Breast epithelium (tissue), 4 donors: ENCODE measurements around the gene SCAP. TPM values are rescaled to one million over a fixed set of nuclear protein-coding genes. Genes with fewer than 3 reads are reported as not detected.

Experiments used
- DNase-seq, 2 donors: peaks; one replicate each; pipeline ENCODE4 v3.0.0-alpha.2; 2019; ENCODE audit warnings: low spot score in 2 of 2
- H3K27ac ChIP-seq, 2 donors: fragments of 200-600 bp; sonication (generic) in 1 of 2; one replicate each; pipeline ENCODE4 v1.5.1; 2016 to 2019; ENCODE audit warnings: mild to moderate bottlenecking in 1 of 2
- H3K27me3 ChIP-seq, 2 donors: fragments of 200-600 bp; sonication (generic) in 1 of 2; one replicate each; pipeline versions ENCODE4 v1.5.1 to v1.6.0; 2017 to 2019; ENCODE audit warnings: control low read depth in 1 of 2, mild to moderate bottlenecking in 1 of 2
- H3K36me3 ChIP-seq: fragments of 200-600 bp; one replicate; pipeline ENCODE4 v1.5.1; 2019
- H3K4me1 ChIP-seq, 2 donors: fragments of 200-600 bp; sonication (generic); one replicate each; pipeline ENCODE4 v1.5.1; 2016 to 2019; ENCODE audit warnings: control low read depth in 1 of 2
- H3K4me3 ChIP-seq, 3 donors: fragments of 200-600 bp; sonication (generic); 1 replicate in 2 of 3; 2 replicates in 1 of 3; pipeline ENCODE4 v1.5.1; 2016 to 2019; ENCODE audit warnings: mild to moderate bottlenecking in 3 of 3, moderate library complexity in 2 of 3
- H3K9me3 ChIP-seq, 2 donors: fragments of 200-600 bp; sonication (generic) in 1 of 2; one replicate each; pipeline ENCODE4 v1.5.1; 2016 to 2019; ENCODE audit warnings: control low read depth in 1 of 2
- POLR2A ChIP-seq: fragments of 450-650 bp; IDR thresholded peaks from one replicate; pipeline ENCODE4 v1.6.1; 2016; ENCODE audit warnings: antibody characterized with exemption, mild to moderate bottlenecking, moderate library complexity
- POLR2AphosphoS5 ChIP-seq, 3 donors: sonication (generic); formaldehyde crosslinking; IDR thresholded peaks; one replicate each; pipeline ENCODE4 v1.6.1; 2017; ENCODE audit warnings: antibody characterized with exemption in 3 of 3
- intact Hi-C: fragments of 100-400 bp; cut with DNase I; formaldehyde crosslinking; loops from one replicate; pipeline ENCODE4 v1.15.1; 2023; ENCODE audit warnings: low total_unique reads
- total RNA-seq, 3 donors: library from RNA; depleted of rRNA; stranded (reverse); fragments of >200 nt; gene quantifications; one replicate each; pipeline ENCODE4 v1.1.0, GENCODE V29; 2016
- TF ChIP-seq, protein P1 (sequence below), 3 donors: fragments of 450-650 bp; IDR thresholded peaks; one replicate each; pipeline ENCODE4 v1.5.1; 2016 to 2017; ENCODE audit warnings: antibody characterized with exemption in 3 of 3, mild to moderate bottlenecking in 3 of 3, moderate library complexity in 3 of 3

The SCAP gene
- total RNA-seq, 3 donors from 2014 or later: 54.7 to 78.0 (median 72.7) TPM

DNA sequence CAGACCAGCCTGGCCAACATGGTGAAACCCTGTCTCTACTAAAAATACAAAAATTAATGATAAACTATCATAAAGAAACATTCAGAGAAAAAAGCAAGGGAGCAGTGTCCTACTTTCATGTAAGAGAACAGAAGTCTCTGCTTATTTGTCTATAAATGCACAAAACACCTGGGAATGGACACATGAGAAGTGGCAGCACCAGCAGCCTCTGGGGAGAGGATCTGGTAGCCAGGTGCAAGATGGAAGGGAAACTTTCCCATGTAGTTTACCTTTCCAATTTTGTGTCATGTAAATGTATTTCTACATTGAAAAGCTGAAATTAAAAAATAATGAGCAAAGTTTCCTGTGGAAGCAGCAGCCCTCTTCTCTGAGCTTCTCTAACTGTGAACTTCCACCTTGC is 18.8 kb downstream of the SCAP start:
- DNase-seq: no peak

DNA sequence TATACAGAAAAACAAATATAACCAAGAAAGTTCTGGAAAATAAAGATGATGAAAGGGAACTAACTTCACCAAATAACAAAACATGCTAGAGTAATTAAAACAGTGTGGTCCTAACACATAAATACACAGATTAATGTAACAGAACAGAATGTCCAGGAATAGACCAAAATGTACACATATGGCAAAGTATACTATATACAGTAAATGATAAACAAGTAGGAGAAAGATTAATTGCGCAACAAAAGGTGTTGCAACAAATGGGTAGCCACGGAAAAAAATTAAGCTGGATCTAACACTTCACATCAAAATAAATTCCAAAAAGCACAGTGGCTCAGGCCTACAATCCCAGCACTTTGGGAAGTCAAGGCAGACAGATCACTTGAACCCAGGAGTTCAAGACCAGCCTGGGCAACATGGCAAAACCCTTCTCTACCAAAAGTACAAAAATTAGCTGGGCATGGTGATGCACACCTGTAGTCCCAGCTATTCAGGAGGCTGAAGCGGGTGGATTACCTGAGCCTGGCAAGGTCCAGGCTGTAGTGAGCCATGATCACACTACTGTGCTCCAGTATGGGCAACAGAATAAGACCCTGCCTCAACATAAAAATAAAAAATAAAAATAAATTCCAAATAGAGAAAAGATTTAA is 19.8 kb downstream of the SCAP start:
- H3K27me3 ChIP-seq: no peaks in the 10 kb centered on the region
- no peaks in the 10 kb centered on the region for H3K4me1 ChIP-seq
- TF ChIP-seq POLR2A (no peak), POLR2AphosphoS5 (IDR thresholded peaks at IDR 0.05) (no peak)
- TF ChIP-seq, protein P1, sequence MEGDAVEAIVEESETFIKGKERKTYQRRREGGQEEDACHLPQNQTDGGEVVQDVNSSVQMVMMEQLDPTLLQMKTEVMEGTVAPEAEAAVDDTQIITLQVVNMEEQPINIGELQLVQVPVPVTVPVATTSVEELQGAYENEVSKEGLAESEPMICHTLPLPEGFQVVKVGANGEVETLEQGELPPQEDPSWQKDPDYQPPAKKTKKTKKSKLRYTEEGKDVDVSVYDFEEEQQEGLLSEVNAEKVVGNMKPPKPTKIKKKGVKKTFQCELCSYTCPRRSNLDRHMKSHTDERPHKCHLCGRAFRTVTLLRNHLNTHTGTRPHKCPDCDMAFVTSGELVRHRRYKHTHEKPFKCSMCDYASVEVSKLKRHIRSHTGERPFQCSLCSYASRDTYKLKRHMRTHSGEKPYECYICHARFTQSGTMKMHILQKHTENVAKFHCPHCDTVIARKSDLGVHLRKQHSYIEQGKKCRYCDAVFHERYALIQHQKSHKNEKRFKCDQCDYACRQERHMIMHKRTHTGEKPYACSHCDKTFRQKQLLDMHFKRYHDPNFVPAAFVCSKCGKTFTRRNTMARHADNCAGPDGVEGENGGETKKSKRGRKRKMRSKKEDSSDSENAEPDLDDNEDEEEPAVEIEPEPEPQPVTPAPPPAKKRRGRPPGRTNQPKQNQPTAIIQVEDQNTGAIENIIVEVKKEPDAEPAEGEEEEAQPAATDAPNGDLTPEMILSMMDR (IDR thresholded peaks at IDR 0.05): no peak
- H3K36me3 ChIP-seq: no peaks in the 10 kb centered on the region
- peak overlapping the region in 1 of 2 donors; percentile 62 for H3K27ac ChIP-seq
- no peaks in the 10 kb centered on the region for H3K9me3 ChIP-seq
- DNase-seq: peak in 1 of 2 donors; percentile 12
- no peak overlapping the region for H3K4me3 ChIP-seq
- intact Hi-C loops: no loop called here

More for the DNA sequence above, 18.8 kb downstream of the SCAP start:
- no peaks in the 10 kb centered on the region for H3K9me3 ChIP-seq
- TF ChIP-seq, protein P1 (IDR thresholded peaks at IDR 0.05): no peak
- TF ChIP-seq POLR2AphosphoS5 (IDR thresholded peaks at IDR 0.05): no peak
- no peaks in the 10 kb centered on the region for H3K27me3 ChIP-seq
- H3K4me3 ChIP-seq: no peak overlapping the region
- H3K27ac ChIP-seq: no peak overlapping the region
- H3K36me3 ChIP-seq: no peaks in the 10 kb centered on the region
- no peaks in the 10 kb centered on the region for H3K4me1 ChIP-seq
- intact Hi-C loops: no loop called here

DNA sequence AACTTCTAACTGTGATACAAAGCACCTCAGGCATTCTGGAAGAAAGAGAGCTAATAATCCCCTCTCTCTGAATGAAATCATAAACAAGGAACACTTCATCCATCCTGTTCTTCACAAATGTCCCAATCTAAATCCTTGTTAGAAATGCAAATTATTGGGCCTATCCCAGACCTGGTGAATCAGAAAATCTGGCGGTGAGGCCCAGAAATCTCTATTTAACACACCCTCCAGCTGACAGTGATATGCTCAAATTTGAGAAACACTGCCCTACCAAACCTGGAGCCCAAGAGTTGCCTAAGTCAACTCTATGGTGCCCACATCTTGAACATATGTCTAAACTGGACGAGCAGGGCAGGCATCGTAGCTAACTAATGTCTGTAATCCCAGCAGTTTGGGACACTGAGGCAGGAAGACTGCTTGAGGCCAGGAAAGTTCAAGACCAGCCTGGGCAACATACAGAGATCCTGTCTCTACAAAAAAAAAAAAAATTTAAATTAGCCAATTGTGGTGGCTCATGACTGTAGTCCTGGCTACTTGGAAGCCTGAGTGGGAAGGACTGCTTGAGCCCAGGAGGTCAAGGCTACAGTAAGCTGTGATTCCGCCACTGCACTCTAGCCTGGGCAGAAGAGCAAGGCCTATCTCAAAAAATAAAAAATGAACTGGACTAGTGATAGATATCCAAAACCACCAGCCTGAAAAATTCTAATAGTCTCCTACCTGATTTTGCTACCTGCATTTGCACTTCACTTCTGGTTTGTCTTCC is 23.1 kb downstream of the SCAP start:
- no peaks in the 10 kb centered on the region for H3K27me3 ChIP-seq

DNA sequence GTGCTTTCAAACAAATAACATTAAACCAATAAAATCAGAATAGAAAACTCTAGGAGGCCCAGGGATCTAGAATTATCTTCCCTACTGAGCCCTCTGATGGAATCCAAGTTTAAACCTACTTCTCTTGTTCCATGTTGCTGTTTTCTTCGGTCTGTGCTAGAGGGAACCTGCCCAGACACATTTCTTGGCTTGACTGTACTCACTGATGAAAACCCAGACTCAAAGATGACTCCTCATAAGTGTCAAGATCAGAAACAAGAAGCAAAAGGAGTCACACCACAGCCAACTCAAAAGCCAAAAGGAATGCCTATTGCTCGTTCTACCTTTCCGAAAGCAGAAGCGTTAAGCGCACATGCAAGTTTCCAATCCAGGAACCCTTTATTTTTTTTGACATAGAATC is 31.6 kb downstream of the SCAP start:
- peak in 1 of 2 donors; percentile 28 for DNase-seq
- Histone ChIP-seq H3K27me3 (no peaks in the 10 kb centered on the region), H3K4me3 (no peak overlapping the region), H3K9me3 (no peaks in the 10 kb centered on the region), H3K27ac (peak overlapping the region; percentile 91 to 92), H3K4me1 (peaks cover 0 to 18% of the 10 kb centered on the region in 2 donors), H3K36me3 (no peaks in the 10 kb centered on the region)
- intact Hi-C loops: no loop called here
- TF ChIP-seq, protein P1 (IDR thresholded peaks at IDR 0.05): no peak
- no peak for TF ChIP-seq POLR2AphosphoS5 (IDR thresholded peaks at IDR 0.05)
- no peak for TF ChIP-seq POLR2A

More for the DNA sequence above, 23.1 kb downstream of the SCAP start:
- DNase-seq: peak in 1 of 2 donors; percentile 14
- Histone ChIP-seq H3K4me3 (no peak overlapping the region), H3K4me1 (no peaks in the 10 kb centered on the region), H3K9me3 (no peaks in the 10 kb centered on the region), H3K27ac (no peak overlapping the region), H3K36me3 (no peaks in the 10 kb centered on the region)
- intact Hi-C loops: no loop called here
- no peak for TF ChIP-seq POLR2AphosphoS5 (IDR thresholded peaks at IDR 0.05)
- TF ChIP-seq, protein P1 (IDR thresholded peaks at IDR 0.05): no peak
- TF ChIP-seq POLR2A: no peak

DNA sequence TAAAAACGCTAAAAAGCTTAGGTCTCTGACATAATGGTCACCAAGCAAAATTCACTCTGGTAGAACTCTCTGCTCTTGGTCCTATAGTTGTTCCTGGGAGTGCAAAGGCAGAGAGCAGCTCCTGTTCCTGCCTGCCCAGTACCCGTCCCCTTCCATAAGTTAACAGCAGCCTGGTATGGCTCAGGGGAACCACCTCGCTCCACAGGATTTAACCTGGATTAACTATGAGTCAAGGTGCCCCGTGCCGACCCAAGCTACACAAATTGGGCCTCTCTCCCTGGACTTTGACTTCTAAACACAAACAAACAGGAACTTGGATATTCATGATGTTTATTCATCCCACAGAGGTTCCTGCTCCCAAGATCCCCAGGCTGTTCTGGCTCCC is 32.1 kb downstream of the SCAP start:
- no peaks in the 10 kb centered on the region for H3K36me3 ChIP-seq
- H3K27me3 ChIP-seq: no peaks in the 10 kb centered on the region
- H3K27ac ChIP-seq: peak overlapping the region; percentile 91 to 92
- intact Hi-C loops: no loop called here
- peak in 1 of 2 donors; percentile 34 for DNase-seq
- peaks cover 0 to 18% of the 10 kb centered on the region in 2 donors for H3K4me1 ChIP-seq
- peak overlapping the region in 1 of 3 donors; percentile 16 for H3K4me3 ChIP-seq
- no peaks in the 10 kb centered on the region for H3K9me3 ChIP-seq
- TF ChIP-seq POLR2AphosphoS5 (IDR thresholded peaks at IDR 0.05): no peak
